A549 (cell line): ENCODE data around the gene POC1B.
A peak's percentile ranks its signal among the peaks of the same experiment; 100 is the strongest.

Experiments used
- BHLHE40 ChIP-seq: IDR thresholded peaks from 2 replicates; pipeline ENCODE4 v1.6.1; 2012; ENCODE audit warnings: low read depth, low read length, inconsistent platforms
- EP300 ChIP-seq, 2 experiments: fragments of >200 bp; sonication (Bioruptor Twin); formaldehyde crosslinking; IDR thresholded peaks; 2 replicates in 1 of 2; 3 replicates in 1 of 2; pipeline ENCODE4 v1.6.1; 2016 to 2017
- MAZ ChIP-seq: fragments of 150-350 bp; IDR thresholded peaks from 2 replicates; pipeline ENCODE4 v1.6.1; 2014; ENCODE audit warnings: antibody characterized with exemption, low read depth, low read length, borderline replicate concordance
- POLR2A ChIP-seq: IDR thresholded peaks from 2 replicates; pipeline ENCODE4 v1.6.1; 2012; ENCODE audit warnings: mild to moderate bottlenecking, low read length
- TF ChIP-seq, protein P1 (sequence below): fragments of >200 bp; sonication (Bioruptor Twin); formaldehyde crosslinking; IDR thresholded peaks from 3 replicates; pipeline ENCODE4 v1.5.1; 2016
- TF ChIP-seq, protein P2 (sequence below): fragments of 450-650 bp; IDR thresholded peaks from 2 replicates; pipeline ENCODE4 v1.6.1; 2014; ENCODE audit warnings: antibody characterized with exemption

DNA sequence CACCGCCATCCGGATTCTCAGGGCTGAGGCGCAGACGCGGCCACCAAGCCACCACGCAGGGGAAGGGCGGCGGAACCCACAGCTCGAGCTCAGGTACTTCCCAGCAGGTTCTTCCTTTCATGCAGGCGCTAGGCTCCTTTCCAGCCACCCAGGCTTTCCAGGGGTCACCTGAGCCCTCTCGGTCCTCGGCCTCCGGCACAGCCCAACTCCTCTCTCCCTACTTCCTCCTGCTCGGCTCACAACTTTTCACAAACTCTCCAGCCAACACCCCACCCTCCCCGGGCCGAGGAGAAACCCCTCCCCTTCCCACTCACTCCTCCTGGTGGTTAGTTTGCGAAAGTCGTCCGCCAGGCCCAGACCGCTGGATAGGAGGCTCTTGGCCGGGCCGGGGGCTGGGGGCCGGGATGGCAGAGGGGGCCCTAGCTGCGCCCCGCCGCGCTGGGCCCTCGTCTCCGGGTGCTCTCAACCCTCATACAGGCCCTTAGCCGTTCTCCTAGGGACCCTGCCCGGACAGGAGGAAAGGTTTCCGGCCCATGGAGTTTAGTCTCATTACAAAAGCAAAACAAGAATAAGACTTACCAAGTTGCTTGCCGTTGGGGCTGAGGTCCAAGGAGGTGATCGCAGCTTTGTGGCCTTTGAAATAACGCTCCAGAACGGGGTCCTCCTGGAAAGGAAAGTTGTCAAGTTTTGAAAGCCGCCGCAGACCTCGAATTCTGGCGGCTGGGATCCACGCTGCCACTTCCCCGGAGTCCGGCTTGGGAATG lies 1.1 kb downstream of the POC1B start, which contains the start of gene GALNT4:
- TF ChIP-seq, protein P1, sequence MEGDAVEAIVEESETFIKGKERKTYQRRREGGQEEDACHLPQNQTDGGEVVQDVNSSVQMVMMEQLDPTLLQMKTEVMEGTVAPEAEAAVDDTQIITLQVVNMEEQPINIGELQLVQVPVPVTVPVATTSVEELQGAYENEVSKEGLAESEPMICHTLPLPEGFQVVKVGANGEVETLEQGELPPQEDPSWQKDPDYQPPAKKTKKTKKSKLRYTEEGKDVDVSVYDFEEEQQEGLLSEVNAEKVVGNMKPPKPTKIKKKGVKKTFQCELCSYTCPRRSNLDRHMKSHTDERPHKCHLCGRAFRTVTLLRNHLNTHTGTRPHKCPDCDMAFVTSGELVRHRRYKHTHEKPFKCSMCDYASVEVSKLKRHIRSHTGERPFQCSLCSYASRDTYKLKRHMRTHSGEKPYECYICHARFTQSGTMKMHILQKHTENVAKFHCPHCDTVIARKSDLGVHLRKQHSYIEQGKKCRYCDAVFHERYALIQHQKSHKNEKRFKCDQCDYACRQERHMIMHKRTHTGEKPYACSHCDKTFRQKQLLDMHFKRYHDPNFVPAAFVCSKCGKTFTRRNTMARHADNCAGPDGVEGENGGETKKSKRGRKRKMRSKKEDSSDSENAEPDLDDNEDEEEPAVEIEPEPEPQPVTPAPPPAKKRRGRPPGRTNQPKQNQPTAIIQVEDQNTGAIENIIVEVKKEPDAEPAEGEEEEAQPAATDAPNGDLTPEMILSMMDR: peak; percentile 62
- TF ChIP-seq, protein P2, sequence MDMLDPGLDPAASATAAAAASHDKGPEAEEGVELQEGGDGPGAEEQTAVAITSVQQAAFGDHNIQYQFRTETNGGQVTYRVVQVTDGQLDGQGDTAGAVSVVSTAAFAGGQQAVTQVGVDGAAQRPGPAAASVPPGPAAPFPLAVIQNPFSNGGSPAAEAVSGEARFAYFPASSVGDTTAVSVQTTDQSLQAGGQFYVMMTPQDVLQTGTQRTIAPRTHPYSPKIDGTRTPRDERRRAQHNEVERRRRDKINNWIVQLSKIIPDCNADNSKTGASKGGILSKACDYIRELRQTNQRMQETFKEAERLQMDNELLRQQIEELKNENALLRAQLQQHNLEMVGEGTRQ: no peak
- TF ChIP-seq POLR2A: peak; percentile 51
- TF ChIP-seq BHLHE40: no peak
- TF ChIP-seq MAZ: no peak
- no peak for TF ChIP-seq EP300 (IDR thresholded peaks at IDR 0.05)
